GM21717 (cell line): ENCODE measurements around the gene RAD51.
"Not testable (repeated sequence)": the region's sequence is repeated elsewhere in the genome, so short reads cannot be mapped to it uniquely, and the experiment has no call there.

ENCODE experiments used
- ATAC-seq: cut with Tn5 transposase; IDR thresholded peaks from one replicate; pipeline ENCODE4 v1.9.1; 2021; ENCODE audit warnings: mild to moderate bottlenecking, moderate library complexity; ENCODE audit not compliant: unreplicated experiment

Gene RAD51

DNA sequence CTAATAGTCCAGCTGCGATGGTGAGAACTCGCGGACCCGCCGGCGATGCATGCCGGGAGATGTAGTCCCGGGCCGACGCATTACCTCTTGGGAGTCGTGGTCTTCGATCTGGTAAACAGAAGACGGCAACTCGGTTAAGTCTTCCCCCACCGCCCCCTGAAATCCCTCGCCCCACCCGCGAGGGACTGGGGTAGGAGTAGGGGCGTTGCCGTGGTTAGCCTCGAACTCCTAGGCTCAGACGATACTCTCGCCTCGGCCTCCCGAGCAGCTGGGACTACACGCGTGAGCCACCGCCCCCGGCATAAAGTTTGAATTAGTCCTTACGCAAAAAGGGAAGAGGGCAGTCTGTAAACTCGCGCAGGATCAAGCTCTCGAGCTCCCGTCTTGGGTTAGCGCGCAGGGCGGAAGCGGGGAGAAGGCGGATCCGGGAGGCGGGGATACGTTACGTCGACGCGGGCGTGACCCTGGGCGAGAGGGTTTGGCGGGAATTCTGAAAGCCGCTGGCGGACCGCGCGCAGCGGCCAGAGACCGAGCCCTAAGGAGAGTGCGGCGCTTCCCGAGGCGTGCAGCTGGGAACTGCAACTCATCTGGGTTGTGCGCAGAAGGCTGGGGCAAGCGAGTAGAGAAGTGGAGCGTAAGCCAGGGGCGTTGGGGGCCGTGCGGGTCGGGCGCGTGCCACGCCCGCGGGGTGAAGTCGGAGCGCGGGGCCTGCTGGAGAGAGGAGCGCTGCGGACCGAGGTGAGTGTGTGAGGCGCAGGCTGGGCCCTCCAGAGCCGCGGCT lies at the start of gene RAD51:
Gene RAD51, plus strand, starts transcription at position 487 of the 781 bp plus-strand sequence. CDS start 3,585 bp downstream, outside the sequence.
- ATAC-seq, result peak; percentile 80

DNA sequence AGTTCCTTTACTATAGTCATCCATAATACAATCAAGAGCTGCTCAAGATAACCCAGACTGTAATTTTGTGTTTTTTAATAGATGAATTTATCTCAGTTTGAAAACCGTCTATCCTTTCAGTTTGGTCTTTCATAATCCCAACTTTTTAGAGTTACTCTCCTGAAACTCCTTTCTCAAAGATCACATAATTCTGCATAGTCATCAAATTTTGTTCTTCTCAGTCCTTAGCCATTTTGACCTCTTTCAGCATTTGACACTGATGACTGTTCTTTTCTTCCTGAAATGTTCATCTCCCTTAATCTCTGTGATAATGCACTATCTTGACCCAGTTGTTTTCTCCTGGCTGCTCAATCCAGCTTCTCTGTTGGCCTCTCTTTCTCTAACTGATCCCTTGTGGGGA lies 47.5 kb upstream of the RAD51 start:
- no peak for ATAC-seq

- no peak for ATAC-seq
These were observed 44.5 kb upstream of the RAD51 start for GRCh38 chr15:40650479-40650878.

GRCh38 chr15:40660686-40661085 lies 34.3 kb upstream of the RAD51 start:
- ATAC-seq, result no peak

DNA sequence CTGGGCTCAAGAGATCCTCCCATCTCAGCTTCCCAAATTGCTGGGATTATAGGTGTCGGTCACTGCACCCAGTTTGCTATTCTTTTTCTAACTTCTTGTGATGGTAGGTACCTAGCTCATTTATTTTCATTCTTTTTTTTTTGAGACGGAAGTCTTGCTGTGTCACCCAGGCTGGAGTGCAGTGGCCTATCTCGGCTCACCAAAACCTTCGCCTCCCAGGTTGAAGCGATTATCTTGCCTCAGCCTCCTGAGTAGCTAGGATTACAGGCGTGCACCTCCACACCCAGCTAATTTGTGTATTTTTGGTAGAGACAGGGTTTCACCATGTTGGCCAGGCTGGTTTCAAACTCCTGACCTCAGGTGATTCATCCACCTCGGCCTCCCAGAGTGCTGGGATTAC lies 30.1 kb upstream of the RAD51 start:
- ATAC-seq, result no peak

DNA sequence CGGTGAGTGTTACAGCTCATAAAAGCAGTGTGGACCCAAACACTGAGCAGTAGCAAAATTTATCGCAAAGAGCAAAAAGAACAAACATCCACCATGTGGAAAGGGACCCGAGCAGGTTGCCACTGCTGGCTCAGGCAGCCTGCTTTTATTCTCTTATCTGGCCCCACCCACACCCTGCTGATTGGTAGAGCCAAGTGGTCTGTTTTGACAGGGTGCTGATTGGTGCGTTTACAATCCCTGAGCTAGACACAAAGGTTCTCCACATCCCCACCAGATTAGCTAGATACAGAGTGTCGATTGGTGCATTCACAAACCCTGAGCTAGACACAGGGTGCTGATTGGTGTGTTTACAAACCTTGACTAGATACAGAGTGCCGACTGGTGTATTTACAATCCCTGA lies 18.7 kb upstream of the RAD51 start:
- ATAC-seq, result not testable (repeated sequence)

DNA sequence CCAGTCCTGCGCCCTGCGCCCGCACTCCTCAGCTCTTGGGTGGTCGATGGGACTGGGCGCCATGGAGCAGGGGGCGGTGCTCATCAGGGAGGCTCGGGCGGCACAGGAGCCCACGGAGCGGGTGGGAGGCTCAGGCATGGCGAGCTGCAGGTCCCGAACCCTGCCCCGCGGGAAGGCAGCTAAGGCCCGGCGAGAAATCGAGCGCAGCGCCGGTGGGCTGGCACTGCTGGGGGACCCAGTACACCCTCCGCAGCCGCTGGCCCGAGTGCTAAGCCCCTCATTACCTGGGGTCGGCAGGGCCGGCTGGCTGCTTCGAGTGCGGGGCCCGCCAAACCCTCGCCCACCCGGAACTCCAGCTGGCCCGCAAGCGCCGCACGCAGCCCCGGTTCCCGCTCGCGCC lies 18.1 kb upstream of the RAD51 start:
- not testable (repeated sequence) for ATAC-seq

DNA sequence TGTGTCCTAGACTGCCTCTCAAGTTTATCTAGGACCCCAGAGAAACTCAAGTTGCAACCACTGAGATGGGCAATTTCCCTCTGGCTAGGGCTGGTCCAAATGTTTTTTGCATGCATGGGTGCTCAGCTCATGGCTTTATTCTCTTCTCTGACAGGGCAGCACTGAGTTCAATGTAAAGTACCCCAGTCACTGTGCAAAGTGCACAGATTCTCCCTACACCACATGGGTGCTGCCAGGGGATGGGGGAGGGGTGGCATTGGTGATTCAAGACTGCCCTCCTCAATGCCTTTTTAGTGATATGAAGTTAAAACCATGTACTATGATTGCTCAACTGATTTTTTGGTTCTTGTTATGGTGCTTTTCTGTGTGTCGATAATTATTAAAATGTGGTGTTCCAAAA lies 14.8 kb upstream of the RAD51 start:
- ATAC-seq, result no peak

DNA sequence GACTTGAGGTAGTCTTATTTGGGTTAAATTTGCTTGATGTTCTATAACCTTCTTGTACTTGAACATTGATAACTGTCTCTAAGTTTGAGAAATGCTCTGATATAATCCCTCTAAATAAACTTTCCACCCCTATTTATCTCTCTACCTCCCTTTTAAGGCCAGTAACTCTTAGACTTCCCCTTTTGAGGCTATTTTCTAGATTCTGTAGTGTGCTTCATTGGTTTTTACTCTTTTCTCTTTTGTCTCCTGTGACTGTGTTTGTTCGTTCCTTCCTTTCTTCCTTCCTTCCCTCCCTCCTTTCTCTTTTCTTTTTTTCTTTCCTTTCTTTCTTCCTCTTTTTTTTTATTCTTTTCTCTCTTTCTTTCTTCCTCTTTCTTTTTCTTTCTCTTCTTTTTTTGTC lies 14.0 kb upstream of the RAD51 start:
- ATAC-seq, result not testable (repeated sequence)

DNA sequence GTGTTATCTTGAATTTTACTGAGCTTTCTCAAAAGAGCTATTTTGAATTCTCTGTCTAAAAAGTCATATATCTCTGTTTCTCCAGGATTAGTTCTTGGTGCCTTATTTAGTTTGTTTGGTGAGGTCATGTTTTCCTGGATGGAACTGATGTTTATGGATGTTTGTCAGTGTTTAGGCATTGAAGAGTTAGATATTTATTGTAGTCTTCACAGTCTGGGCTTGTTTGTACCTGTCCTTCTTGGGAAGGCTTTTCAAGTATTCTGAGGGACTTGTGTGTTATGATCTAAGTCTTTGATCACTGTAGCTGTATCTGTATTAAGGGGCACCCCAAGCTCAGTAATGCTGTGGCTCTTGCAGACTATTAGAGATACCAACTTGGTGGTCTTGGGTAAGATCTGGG lies 10.6 kb upstream of the RAD51 start:
- no peak for ATAC-seq

- ATAC-seq, result no peak
These were observed 9.6 kb upstream of the RAD51 start for GRCh38 chr15:40685376-40685775.

DNA sequence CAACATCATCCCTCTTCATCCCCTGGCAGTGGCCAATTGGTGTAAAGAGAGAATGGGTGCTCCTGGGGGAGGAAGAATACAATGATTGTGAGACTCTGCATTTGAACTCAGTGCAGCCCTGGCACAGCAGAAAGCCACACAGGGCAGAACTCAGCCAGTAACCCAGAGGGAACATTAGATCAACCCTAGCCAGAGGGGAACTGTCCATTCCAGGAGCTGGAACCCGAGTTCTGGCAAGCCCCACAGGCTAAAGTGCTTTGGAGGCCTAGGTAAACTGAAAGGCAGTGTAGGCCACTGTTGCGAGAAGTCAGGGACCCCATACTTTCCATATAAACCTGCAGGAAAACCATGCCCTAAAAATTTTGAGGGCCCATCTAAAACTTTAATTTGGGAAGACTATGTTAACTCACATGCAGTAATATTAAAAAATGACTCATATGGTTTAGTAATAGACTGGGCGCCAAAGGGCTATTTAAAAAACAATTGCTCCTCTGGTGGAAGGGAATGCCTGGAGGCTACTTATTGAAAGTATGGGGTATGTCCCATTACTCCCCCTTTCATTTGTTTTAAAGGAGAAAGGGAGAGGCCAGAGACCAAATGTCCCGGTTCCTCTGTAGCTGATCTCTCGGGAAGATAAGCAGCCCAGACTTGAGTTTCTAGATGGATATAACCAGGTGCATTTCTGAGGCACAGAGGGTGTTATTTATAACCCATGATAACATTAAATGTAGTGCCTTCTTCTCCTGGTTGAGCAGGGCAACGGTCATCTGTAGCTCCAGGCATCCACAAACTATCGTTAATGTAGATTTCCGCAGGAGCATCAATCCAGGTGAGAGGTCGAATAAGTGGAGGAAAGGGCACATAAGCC lies 5.8 kb upstream of the RAD51 start:
- ATAC-seq, result no peak

- ATAC-seq, result no peak
These were observed 3.2 kb upstream of the RAD51 start for GRCh38 chr15:40691737-40692136.

DNA sequence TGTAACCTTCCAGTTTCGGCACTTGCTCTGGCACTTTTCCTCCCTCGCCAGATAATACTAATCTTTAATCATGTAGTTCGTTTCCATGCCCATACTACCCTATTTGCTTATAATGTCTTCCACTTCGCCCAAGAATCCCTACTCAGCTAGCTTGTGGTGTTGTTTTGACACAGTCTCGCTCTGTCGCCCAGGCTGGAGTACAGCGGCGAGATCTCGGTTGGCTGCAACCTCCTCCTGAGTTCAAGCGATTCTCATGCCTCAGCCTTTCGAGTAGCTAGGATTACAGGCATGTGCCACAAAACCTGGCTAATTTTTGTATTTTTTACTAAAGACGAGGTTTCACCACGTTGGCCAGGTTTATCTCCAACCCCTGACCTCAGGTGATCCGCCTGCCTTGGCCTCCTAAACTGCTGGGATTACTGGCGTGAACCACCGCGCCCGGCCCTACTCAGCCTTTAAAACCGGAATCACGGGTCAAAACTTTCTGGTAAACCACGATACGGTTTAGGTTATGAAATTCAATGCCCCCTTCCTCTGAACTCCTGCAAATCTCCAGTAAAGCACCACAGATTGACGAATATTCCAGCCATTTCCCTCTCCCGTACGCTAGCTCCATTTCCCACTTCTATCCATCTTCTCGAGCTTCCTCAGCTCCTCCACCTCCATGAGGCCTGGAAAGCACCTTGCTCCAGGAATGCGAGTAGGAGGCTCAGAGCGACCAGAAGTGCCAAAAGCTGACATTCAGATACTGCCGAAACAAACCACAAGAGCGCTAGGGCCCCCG lies 878 bp upstream of the RAD51 start:
- peak; percentile 26 for ATAC-seq

GRCh38 chr15:40695469-40695890 lies 506 bp downstream of the RAD51 start:
- ATAC-seq, result peak; percentile 32

DNA sequence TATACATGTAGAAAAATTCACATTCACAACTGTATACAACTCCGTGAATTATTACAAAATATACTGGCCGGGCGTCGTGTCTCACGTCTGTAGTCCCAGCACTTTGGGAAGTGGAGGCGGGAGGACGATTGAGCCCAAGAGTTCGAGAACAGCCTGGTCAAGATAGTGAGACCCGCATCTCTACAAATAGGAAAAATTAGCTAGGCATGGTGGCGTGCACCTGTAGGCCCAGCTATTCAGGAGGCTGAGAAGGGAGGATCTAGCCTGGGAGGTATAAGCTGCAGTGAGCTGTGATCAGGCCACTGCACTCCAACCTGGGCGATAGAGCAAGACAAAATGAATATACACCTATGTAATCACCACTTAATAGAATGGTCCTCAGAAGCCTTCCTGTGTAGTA lies 1.3 kb downstream of the RAD51 start:
- ATAC-seq, result no peak

DNA sequence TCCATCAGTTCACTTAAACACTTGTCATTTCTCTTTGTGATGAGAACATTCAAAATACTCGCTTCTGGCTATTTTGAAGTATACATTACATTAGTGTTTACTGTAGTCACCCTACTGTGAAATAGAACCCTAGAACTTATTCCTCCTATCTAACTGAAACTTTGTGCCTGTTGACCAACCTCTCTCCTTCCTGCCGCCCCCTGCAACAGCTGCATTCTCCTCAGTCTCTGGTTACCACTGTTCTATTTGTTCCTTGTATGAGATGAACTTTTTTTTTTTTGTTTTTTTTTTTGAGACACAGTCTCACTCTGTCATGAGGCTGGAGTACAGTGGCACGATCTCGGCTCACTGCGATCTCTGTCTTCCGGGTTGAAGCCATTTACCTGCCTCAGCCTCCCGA lies 2.9 kb downstream of the RAD51 start:
- ATAC-seq, result no peak

DNA sequence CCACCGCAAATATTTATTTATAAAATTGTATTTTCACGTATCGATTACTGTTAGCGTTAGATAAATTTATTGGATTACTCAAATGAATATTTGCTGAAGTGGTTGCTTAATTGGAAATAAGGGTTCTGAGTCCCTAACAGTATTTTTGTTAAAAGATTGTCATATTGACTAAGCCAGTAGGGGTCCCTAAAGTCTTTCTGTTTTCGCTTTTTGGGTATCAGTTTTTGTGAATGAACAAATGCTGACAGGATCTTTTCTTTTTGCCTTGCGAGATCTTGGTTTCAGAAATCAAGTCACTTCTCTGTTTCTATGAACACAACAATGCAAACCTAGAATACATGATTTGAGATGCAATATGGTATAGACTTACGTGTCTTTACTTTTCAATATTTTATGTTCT lies 7.1 kb downstream of the RAD51 start:
- no peak for ATAC-seq

DNA sequence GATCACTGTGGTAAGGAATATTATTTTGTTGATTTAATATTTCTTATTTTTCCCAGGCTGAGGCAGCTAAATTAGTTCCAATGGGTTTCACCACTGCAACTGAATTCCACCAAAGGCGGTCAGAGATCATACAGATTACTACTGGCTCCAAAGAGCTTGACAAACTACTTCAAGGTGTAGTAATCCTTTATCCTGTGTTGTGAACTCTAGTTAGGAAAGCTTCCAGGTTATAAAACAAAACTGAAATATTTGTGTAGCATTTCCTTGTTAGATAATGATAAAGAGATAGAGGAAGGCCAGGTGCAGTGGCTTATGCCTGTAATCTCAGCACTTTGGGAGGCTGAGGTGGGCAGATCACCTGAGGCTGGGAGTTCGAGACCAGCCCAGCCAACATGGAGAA lies 11.1 kb downstream of the RAD51 start:
- ATAC-seq, result no peak

DNA sequence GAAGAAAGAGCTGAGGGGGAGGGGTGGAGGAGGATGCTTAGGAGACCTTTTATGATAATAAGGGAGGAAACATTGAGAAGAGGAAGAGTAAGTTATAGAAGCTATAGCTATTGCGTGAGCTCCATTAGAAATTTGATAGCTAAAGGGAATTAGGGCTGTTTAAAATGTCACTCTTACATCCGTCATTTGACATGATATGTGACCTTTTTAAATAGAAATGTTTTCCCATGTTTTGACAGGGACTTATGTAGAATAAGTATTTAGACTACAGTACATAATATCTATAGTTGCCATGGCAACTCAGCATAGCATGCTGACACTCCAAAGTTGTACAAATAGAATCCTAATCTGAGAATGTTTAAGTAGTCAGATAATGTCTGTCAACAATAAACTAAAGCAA lies 19.2 kb downstream of the RAD51 start:
- no peak for ATAC-seq

DNA sequence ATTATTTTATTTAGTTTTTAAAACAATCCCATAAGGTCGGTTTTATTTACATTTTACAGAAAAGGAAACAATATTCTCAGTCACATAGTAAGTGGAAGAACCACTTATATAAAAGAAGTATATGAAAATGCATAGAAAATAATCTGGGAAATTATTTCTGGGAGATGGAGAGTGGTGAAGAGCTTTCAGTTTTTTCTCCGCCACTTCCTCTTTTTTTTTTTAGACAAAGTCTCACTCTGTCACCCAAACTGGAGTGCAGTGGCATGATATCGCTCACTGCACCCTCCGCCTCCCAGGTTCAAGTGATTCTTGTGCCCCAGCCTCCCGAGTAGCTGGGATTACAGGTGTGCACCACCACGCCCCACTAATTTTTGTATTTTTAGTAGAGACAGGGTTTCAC lies 21.2 kb downstream of the RAD51 start:
- no peak for ATAC-seq
